HG02798 (cell line): ENCODE measurements around the gene ARL6IP4.
"Not testable (repeated sequence)": the region's sequence is repeated elsewhere in the genome, so short reads cannot be mapped to it uniquely, and the experiment has no call there.

Experiments used
- ATAC-seq: cut with Tn5 transposase; IDR thresholded peaks from one replicate; pipeline ENCODE4 v1.9.1; 2021; ENCODE audit warnings: mild to moderate bottlenecking; ENCODE audit not compliant: unreplicated experiment, poor library complexity

ARL6IP4 gene

GRCh38 chr12:123004287-123004686 is 23.8 kb downstream of the ARL6IP4 start:
- ATAC-seq, result no peak

- no peak for ATAC-seq
These were observed 24.7 kb downstream of the ARL6IP4 start for GRCh38 chr12:123005081-123005626.

- ATAC-seq, result no peak
These were observed 26.5 kb downstream of the ARL6IP4 start for GRCh38 chr12:123006977-123007376.

- ATAC-seq, result no peak
These were observed 29.6 kb downstream of the ARL6IP4 start for GRCh38 chr12:123010110-123010509.

GRCh38 chr12:123010681-123011080 is 30.2 kb downstream of the ARL6IP4 start:
- no peak for ATAC-seq

GRCh38 chr12:123011701-123012100 is 31.2 kb downstream of the ARL6IP4 start:
- ATAC-seq, result no peak

GRCh38 chr12:123013185-123014095 is 33.0 kb downstream of the ARL6IP4 start:
- ATAC-seq, result no peak

GRCh38 chr12:123014473-123014872 is 34.0 kb downstream of the ARL6IP4 start:
- ATAC-seq, result not testable (repeated sequence)

GRCh38 chr12:123017753-123018152 is 37.3 kb downstream of the ARL6IP4 start:
- ATAC-seq, result no peak

- ATAC-seq, result no peak
These were observed 39.3 kb downstream of the ARL6IP4 start for GRCh38 chr12:123019841-123020138.

GRCh38 chr12:123021688-123022604 is 41.5 kb downstream of the ARL6IP4 start:
- ATAC-seq, result no peak

GRCh38 chr12:123022846-123023245 is 42.4 kb downstream of the ARL6IP4 start:
- no peak for ATAC-seq

- no peak for ATAC-seq
These were observed 44.4 kb downstream of the ARL6IP4 start for GRCh38 chr12:123024819-123025391.

- ATAC-seq, result no peak
These were observed 45.8 kb downstream of the ARL6IP4 start for GRCh38 chr12:123026094-123026853.

- ATAC-seq, result no peak
These were observed 47.4 kb downstream of the ARL6IP4 start for GRCh38 chr12:123027726-123028445.

GRCh38 chr12:123028475-123028874 is 48.0 kb downstream of the ARL6IP4 start:
- ATAC-seq, result no peak

GRCh38 chr12:123029550-123029949 is 49.1 kb downstream of the ARL6IP4 start:
- no peak for ATAC-seq

- no peak for ATAC-seq
These were observed 50.2 kb downstream of the ARL6IP4 start for GRCh38 chr12:123030686-123031085.

- ATAC-seq, result no peak
These were observed 50.8 kb downstream of the ARL6IP4 start for GRCh38 chr12:123031171-123031845.
